ENCODE results near the gene SSC5D.

Gene SSC5D

GRCh38 chr19:55451163-55451964 is 36.9 kb upstream of the SSC5D start:
- no peak overlapping the region for H2AFZ ChIP-seq (ENCODE audit: low read length)
- H3K4me3 ChIP-seq (ENCODE audit: low read length, poor library complexity, severe bottlenecking): no peak overlapping the region
- TF ChIP-seq CTCF (conservative IDR thresholded peaks at IDR 0.05; ENCODE audit: low read length): no peak
- no peak for TF ChIP-seq EZH2phosphoT487 (IDR thresholded peaks at IDR 0.05; ENCODE audit: borderline replicate concordance)
- no peaks in the 10 kb centered on the region for H3F3A ChIP-seq (ENCODE audit: low read depth)
- H3K4me1 ChIP-seq (ENCODE audit: insufficient read depth, low read length, poor library complexity, severe bottlenecking): no peaks in the 10 kb centered on the region
- no peak overlapping the region for H3K4me2 ChIP-seq (ENCODE audit: low read depth, low read length, poor library complexity, severe bottlenecking)
- no peaks in the 10 kb centered on the region for H3K9me2 ChIP-seq (replicated peaks; ENCODE audit: low read depth, low read length)
- H3K79me2 ChIP-seq (ENCODE audit: insufficient read depth, low read length): no peaks in the 10 kb centered on the region
- H4K20me1 ChIP-seq (ENCODE audit: insufficient read depth, low read length, poor library complexity, severe bottlenecking): no peaks in the 10 kb centered on the region
- no peaks in the 10 kb centered on the region for H3K27me3 ChIP-seq (ENCODE audit: insufficient read depth, low read length, poor library complexity, severe bottlenecking)
- no peak overlapping the region for H3K9ac ChIP-seq (ENCODE audit: low read depth, low read length, poor library complexity, severe bottlenecking)
- H3K36me3 ChIP-seq (ENCODE audit: insufficient read depth, low read length): no peaks in the 10 kb centered on the region
- no peaks in the 10 kb centered on the region for H3K9me3 ChIP-seq (ENCODE audit: insufficient read depth, low read depth, low read length)

GRCh38 chr19:55451965-55452748 is 36.1 kb upstream of the SSC5D start:
- Histone ChIP-seq H4K20me1 (ENCODE audit: insufficient read depth, low read length, poor library complexity, severe bottlenecking) (no peaks in the 10 kb centered on the region), H3K4me2 (ENCODE audit: low read depth, low read length, poor library complexity, severe bottlenecking) (no peak overlapping the region), H3F3A (ENCODE audit: low read depth) (no peaks in the 10 kb centered on the region), H3K4me1 (ENCODE audit: insufficient read depth, low read length, poor library complexity, severe bottlenecking) (no peaks in the 10 kb centered on the region), H3K4me3 (ENCODE audit: low read length, poor library complexity, severe bottlenecking) (no peak overlapping the region), H3K79me2 (ENCODE audit: insufficient read depth, low read length) (no peaks in the 10 kb centered on the region; the same call in 1 of the 2 replicates), H3K36me3 (ENCODE audit: insufficient read depth, low read length) (no peaks in the 10 kb centered on the region), H3K9me3 (ENCODE audit: insufficient read depth, low read depth, low read length) (no peaks in the 10 kb centered on the region), H3K9ac (ENCODE audit: low read depth, low read length, poor library complexity, severe bottlenecking) (no peak overlapping the region), H2AFZ (ENCODE audit: low read length) (no peak overlapping the region), H3K27me3 (ENCODE audit: insufficient read depth, low read length, poor library complexity, severe bottlenecking) (no peaks in the 10 kb centered on the region), H3K9me2 (replicated peaks; ENCODE audit: low read depth, low read length) (no peaks in the 10 kb centered on the region)
- no peak for TF ChIP-seq EZH2phosphoT487 (IDR thresholded peaks at IDR 0.05; ENCODE audit: borderline replicate concordance)
- TF ChIP-seq CTCF (conservative IDR thresholded peaks at IDR 0.05; ENCODE audit: low read length): no peak

- Histone ChIP-seq H2AFZ (ENCODE audit: low read length) (no peak overlapping the region), H3K4me3 (ENCODE audit: low read length, poor library complexity, severe bottlenecking) (no peak overlapping the region)
- no peak for TF ChIP-seq CTCF (conservative IDR thresholded peaks at IDR 0.05; ENCODE audit: low read length)
- TF ChIP-seq EZH2phosphoT487 (IDR thresholded peaks at IDR 0.05; ENCODE audit: borderline replicate concordance): no peak
Measured at GRCh38 chr19:55452749-55453346, 35.4 kb upstream of the SSC5D start.

More at GRCh38 chr19:55452749-55453346, 35.4 kb upstream of the SSC5D start:
- no peaks in the 10 kb centered on the region; the same call in 1 of the 2 replicates for H3K79me2 ChIP-seq (ENCODE audit: insufficient read depth, low read length)
- H3K9me2 ChIP-seq (replicated peaks; ENCODE audit: low read depth, low read length): no peaks in the 10 kb centered on the region
- no peaks in the 10 kb centered on the region for H3K9me3 ChIP-seq (ENCODE audit: insufficient read depth, low read depth, low read length)
- H3K4me1 ChIP-seq (ENCODE audit: insufficient read depth, low read length, poor library complexity, severe bottlenecking): no peaks in the 10 kb centered on the region
- no peak overlapping the region for H3K4me2 ChIP-seq (ENCODE audit: low read depth, low read length, poor library complexity, severe bottlenecking)
- no peaks in the 10 kb centered on the region for H3K36me3 ChIP-seq (ENCODE audit: insufficient read depth, low read length)
- H3K27me3 ChIP-seq (ENCODE audit: insufficient read depth, low read length, poor library complexity, severe bottlenecking): no peaks in the 10 kb centered on the region
- H4K20me1 ChIP-seq (ENCODE audit: insufficient read depth, low read length, poor library complexity, severe bottlenecking): no peaks in the 10 kb centered on the region
- no peak overlapping the region for H3K9ac ChIP-seq (ENCODE audit: low read depth, low read length, poor library complexity, severe bottlenecking)
- no peaks in the 10 kb centered on the region for H3F3A ChIP-seq (ENCODE audit: low read depth)

Measured in Loucy (cell line).